HepG2 (cell line): Measurements from ENCODE around the gene TBRG1.

ENCODE experiments used
- JUN ChIP-seq: sonication (generic); formaldehyde crosslinking; IDR thresholded peaks from 2 replicates; pipeline ENCODE4 v1.4.0; 2020; ENCODE audit warnings: mild to moderate bottlenecking, missing genetic modification reagents
- MXD4 ChIP-seq: IDR thresholded peaks from 2 replicates; pipeline ENCODE4 v1.6.1; 2016; ENCODE audit warnings: mild to moderate bottlenecking, missing biosample characterization, missing genetic modification reagents
- POLR2A ChIP-seq, 2 experiments: IDR thresholded peaks; 2 replicates each; pipeline ENCODE4 v1.6.1; 2011; ENCODE audit warnings: low read depth in 2 of 2, low read length in 2 of 2, mild to moderate bottlenecking in 1 of 2, moderate library complexity in 1 of 2; ENCODE audit not compliant: insufficient read depth in 1 of 2
- POLR2AphosphoS5 ChIP-seq: IDR thresholded peaks from 2 replicates; pipeline ENCODE4 v1.6.1; 2012; ENCODE audit warnings: low read depth, low read length
- RXRA ChIP-seq: sonication (generic); formaldehyde crosslinking; IDR thresholded peaks from 2 replicates; pipeline ENCODE4 v1.5.1; 2020; ENCODE audit warnings: missing genetic modification reagents
- ZHX2 ChIP-seq, 2 experiments: sonication (generic) in 1 of 2; formaldehyde crosslinking in 1 of 2; IDR thresholded peaks; 2 replicates each; pipeline versions ENCODE4 v1.6.1 to v1.9.0; 2014 to 2022; ENCODE audit warnings: antibody characterized with exemption in 1 of 2, borderline replicate concordance in 1 of 2, inconsistent platforms in 1 of 2, low read depth in 1 of 2, missing genetic modification reagents in 1 of 2
- ZNF607 ChIP-seq: sonication (generic); formaldehyde crosslinking; IDR thresholded peaks from 2 replicates; pipeline ENCODE4 v1.5.1; 2020; ENCODE audit warnings: missing genetic modification reagents, mild to moderate bottlenecking, borderline replicate concordance

GRCh38 chr11:124643042-124643604 lies 20.5 kb downstream of the TBRG1 start:
- TF ChIP-seq MXD4 (CRISPR knock-in tag) (no peak), JUN (CRISPR knock-in tag) (no peak), ZHX2 (IDR thresholded peaks at IDR 0.05; ENCODE audit: low read depth) (no peak), ZHX2 (CRISPR knock-in tag; IDR thresholded peaks at IDR 0.05; ENCODE audit: borderline replicate concordance) (no peak), RXRA (CRISPR knock-in tag) (no peak), POLR2A (IDR thresholded peaks at IDR 0.05; ENCODE audit: insufficient read depth in 1 of 2, low read depth in 2 of 2, low read length in 2 of 2) (no peak), POLR2AphosphoS5 (no peak), ZNF607 (CRISPR knock-in tag) (no peak)
